AG09309 (cell line): Measurements from ENCODE around the gene DENND2A.

Experiments used
- DNase-seq: peaks from one replicate; pipeline ENCODE4 v3.0.0-alpha.2; 2010; ENCODE audit warnings: low read depth
- H3K4me3 ChIP-seq: 2 replicates; pipeline ENCODE4 v1.5.1; 2011; ENCODE audit warnings: mild to moderate bottlenecking, low read depth, low read length, moderate library complexity; ENCODE audit not compliant: control insufficient read depth
- TF ChIP-seq, protein P1 (sequence below): IDR thresholded peaks from 2 replicates; pipeline ENCODE4 v1.5.1; 2011; ENCODE audit warnings: mild to moderate bottlenecking, low read depth, low read length, inconsistent platforms; ENCODE audit not compliant: insufficient read depth, control insufficient read depth; ENCODE audit errors: missing control alignments

Gene DENND2A

DNA sequence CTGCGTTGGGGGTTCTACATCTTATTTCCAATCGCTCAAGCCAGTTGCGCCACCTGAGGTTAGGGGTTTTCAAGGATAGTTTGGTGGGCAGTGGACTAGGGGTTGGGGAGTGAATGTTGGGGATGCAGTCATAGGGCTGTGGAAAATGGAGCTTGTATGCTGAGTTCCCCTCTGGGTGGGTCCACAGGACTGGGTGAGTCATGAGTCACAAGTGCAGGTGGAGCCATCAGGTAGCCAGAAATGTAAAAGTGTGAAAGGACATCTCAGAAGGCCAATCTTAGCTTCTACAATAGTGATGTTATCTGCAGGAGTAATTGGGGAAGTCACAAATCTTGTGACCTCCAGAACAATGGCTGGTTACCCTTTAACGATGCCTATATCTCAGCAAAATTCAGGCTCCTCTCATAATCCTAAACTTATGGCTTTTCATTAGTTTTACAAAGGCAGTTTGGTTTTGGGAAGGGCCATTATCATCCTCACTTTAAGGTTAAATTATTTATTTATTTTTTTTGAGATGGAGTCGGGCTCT is 143.3 kb downstream of the DENND2A start:
- DNase-seq, result no peak
- TF ChIP-seq, protein P1, sequence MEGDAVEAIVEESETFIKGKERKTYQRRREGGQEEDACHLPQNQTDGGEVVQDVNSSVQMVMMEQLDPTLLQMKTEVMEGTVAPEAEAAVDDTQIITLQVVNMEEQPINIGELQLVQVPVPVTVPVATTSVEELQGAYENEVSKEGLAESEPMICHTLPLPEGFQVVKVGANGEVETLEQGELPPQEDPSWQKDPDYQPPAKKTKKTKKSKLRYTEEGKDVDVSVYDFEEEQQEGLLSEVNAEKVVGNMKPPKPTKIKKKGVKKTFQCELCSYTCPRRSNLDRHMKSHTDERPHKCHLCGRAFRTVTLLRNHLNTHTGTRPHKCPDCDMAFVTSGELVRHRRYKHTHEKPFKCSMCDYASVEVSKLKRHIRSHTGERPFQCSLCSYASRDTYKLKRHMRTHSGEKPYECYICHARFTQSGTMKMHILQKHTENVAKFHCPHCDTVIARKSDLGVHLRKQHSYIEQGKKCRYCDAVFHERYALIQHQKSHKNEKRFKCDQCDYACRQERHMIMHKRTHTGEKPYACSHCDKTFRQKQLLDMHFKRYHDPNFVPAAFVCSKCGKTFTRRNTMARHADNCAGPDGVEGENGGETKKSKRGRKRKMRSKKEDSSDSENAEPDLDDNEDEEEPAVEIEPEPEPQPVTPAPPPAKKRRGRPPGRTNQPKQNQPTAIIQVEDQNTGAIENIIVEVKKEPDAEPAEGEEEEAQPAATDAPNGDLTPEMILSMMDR, result no peak
- H3K4me3 ChIP-seq, result no peak overlapping the region

DNA sequence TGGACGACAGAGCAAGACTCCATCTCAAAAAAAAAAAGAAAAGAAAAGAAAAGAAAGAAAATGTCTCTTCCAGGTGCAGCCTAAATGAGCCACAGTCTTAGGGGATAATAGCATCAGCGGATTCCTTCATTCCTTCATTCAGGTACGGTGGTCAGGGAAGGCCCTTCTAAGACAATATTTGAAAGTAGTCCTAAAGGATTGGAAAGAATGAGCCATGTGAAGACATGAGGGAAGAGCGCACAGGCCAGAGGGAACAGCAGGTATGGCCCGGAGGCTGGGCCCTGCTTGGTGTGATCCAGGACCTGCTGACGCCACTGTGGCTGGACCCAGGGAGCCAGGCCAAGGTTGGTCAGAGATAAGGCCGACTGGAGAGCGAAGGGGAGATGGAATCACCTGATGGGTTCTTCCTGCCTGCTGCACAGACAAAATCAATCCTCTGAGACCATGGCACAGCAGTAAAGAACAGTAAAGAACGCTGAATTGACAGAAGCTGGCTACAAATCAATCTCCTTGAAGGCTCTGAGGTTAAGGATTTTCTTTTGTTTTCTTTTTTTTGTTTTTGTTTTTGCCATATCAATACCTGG is 145.0 kb downstream of the DENND2A start:
- TF ChIP-seq, protein P1, result no peak
- no peak for DNase-seq
- no peak overlapping the region for H3K4me3 ChIP-seq

DNA sequence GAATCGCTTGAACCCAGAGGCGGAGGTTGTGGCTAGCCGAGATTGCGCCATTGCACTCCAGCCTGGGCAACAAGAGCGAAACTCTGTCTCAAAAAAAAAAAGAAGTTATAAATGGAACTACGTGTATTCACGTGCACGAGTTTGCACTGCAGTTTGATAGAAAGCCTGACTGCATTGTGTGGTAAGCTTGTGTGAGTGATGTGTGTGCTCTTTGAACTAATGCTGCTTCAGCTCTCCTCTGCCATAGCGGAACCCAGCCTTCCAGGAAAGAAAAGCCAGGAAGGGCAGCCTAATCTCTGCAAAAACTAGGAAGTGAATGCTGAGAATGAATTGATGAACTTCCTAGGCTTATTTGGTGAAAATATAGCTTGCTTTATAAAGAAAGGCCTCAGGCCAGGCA is 145.7 kb downstream of the DENND2A start:
- TF ChIP-seq, protein P1, result no peak
- no peak overlapping the region for H3K4me3 ChIP-seq

DNA sequence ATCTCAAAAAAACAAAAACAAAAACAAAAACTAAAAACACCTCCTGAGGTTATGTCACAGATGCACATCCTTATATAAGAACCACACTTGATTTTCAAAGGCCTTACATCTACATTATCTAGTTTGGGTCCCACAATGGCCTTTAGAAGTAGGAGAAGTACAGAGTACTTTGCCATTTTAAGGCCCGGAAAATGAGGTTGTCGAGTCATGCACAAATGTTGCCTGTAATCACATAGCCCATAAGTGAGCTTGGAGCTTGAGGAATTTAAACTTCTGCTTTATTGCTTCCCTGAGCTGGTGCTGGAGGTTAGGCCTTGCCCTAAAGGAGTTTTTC is 151.6 kb downstream of the DENND2A start:
- TF ChIP-seq, protein P1, result no peak
- DNase-seq, result no peak
- H3K4me3 ChIP-seq, result no peak overlapping the region

More for the DNA sequence above, 145.7 kb downstream of the DENND2A start:
- DNase-seq, result no peak

DNA sequence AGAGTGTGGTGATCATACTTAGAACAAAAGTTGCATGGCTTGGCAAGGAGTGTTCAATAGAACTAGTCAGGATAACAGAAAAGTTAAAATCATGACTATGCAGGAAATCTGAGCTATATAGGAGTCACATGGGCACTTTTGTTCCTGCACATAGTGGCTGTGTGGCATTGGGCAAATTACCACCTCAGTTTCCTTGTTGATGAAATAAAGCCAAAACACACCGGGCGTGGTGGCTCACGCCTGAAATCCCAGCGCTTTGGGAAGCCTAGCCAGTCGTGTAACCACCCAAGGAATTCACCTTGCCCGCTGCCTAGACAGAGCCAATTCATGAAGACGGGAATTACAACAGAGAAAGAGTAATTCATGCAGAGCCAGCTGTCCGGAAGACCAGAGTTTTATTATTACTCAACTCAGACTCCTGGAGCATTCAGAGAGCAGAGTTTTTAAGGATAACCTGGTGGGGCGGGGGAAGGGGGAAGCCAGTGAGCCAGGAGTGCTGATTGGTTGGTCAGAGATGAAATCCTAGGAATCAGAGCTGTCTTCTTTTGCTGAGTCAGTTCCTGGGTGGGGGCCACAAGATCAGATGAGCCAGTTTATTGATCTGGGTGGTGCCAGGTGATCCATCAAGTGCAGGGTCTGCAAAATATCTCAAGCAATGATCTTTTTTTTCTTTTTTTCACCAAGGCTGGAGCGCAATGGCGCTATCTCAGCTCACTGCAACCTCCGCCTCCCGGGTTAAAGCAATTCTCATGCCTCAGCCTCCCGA is 154.9 kb downstream of the DENND2A start:
- H3K4me3 ChIP-seq, result no peak overlapping the region
- no peak for DNase-seq
- TF ChIP-seq, protein P1, result no peak

DNA sequence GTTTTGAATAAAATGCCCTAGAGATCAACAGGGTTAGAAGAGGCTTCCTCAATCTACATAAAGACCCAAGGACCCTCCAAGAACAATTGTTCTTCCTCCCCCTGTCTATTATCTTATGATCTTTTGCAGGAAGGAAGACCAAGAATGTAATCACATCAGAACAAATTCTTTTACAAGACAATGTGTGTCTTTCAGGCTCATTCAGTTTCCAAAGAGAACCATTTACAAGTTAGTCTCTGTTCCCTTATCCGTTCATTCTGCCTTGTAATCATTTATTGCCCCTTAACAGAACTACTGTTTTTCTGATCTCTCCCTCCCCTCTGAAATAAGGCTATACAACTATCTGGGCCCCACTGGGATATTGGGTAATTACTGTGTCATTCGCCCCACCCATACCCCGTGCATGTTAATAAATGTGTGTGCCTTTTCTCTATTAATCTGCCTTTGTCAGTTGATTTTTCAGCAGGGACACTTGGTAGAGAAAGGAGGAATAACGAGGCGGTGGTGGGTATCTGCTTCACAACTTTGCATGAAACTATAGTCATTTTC is 155.6 kb downstream of the DENND2A start:
- no peak overlapping the region for H3K4me3 ChIP-seq
- TF ChIP-seq, protein P1, result no peak
- no peak for DNase-seq
